Metanephros (tissue), 1 donor: Measurements from ENCODE around the gene ZNF197. TPM values are rescaled to one million over a fixed set of nuclear protein-coding genes. Genes with fewer than 3 reads are reported as not detected.

ENCODE experiments used
- total RNA-seq: library from RNA; depleted of rRNA; stranded (reverse); fragments of >200 nt; gene quantifications from one replicate; pipeline ENCODE4 v1.2.3, GENCODE V29; 2014

ZNF197 gene
- 27.3 TPM for total RNA-seq

DNA sequence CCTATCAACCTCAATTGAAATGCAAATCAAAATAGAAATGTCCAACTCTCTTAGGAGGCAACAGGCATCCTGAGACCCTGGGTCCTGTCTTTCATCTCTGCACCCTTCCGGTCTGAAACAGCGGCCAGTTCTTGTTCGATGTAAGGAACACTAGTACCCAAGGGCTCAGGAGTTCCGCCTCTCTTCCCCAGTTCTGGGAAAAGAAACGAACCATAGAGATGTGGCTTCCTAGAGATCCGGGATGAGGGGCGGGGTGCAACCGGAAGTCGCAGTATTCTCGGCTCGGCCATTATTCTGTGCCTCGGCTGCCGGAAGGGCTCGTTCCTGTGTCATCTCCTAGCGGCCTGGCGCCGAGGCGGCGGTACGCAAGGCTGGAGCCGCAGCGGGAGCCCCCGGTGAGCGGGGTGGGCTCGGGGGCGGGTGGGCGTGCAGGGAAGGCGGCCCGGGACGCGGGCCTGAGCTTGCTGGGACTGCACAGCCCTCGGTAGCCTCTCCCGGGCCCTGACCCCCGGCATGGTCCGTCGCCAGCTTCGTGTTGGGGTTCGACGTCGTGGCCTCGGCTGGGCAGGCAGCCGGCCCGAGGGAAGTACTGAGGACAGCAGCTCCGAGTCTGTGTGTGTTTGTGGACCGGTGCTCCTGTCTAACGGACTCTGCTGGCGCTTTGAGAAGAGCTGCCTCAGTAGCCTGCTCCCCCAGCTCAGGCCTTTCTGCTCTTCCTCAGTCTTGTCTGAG lies at the start of gene ZNF197:
Gene ZNF197 (plus strand): TSS at position 288 of the 732 bp plus-strand sequence. CDS start 4,119 bp downstream, outside the sequence.

DNA sequence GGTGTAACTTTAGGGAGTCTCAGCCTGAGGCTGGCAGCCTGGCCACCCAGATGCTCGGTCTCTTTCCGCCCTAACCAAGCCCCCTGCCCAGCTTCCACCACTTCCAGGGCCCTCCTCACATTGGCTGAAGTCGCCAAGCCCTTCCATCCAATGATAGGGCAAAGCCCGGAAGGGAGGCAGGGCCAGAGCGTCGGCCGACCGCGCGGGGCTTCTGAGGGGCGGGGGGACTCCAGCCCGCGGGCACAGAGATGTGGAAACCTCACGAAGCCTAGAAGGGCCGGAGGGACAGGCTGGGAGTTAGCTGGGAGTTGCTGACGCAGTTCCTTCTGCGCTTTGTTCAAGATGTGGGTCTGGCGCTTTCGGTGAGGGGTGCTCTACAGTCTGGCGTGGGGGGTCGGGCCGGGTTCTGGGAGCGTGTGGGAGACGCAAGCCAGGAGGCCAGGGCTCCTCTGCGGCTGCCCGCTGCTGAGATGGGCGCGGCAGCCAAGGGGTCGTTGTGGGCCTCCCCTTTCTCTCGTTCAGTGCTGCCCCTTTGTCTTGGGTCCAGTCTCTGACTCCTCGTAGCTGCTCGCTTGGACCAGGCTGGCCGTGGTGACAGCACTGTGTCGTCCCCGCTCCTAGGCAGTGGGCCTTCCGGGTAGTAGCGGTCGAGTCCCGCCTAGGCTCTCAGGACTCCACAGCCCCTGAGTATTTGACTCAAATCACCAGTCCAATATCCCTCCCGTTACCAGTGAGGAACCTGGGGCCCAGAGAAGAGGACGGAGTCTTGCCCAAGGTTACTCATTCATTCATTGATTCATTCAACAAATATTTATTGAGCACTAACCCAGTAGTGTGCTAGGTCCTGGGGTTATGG lies 40.0 kb upstream of the ZNF197 start, which contains the start of gene ZNF660:
Gene ZNF660 (plus strand): TSS at position 319 of the 856 bp plus-strand sequence. CDS start 9,230 bp downstream, outside the sequence.

DNA sequence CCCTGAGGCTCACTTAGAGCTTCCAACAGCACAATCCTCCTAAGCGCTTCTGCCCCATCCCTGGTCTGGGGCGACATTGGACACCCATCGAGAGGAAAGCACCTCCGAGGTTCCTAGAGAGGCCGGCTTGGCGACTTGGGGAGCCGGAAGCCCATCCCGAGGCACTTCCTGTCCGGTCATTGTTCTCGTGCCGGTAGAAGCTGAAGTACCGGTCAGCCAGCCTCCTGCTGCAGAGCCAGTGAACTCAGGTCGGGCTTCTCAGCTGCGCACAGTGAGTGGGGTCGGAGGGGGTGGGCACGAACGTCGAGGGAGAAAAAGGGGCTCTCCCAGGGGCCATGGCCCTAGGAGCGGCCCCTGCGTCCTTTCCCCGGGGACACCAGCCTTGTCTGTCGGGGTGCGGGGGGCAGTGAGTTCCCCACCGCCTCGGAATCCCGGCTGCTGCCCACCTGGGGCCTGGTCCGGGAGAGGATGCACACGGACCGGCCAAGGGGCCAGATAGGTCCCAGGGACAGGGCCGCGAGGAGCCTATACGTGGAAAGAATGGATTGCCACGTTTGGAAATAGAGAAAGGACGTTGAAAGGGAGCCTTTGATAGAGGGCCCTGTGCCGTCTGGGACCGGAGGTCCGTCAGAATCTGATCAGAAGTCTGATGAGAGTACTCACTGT lies 23.9 kb downstream of the ZNF197 start, which contains the start of gene ZNF35:
Gene ZNF35 (plus strand): TSS at position 169 of the 666 bp plus-strand sequence. CDS start 2,336 bp downstream, outside the sequence.

Other genes with a start within 250 kb of the ZNF197 start
- gene ZNF445, start 147.4 kb upstream of the ZNF197 start, total RNA-seq = 23.6 TPM
- gene ZKSCAN7, start 69.8 kb upstream of the ZNF197 start, total RNA-seq = 16.3 TPM
- gene ZNF660, start 40.1 kb upstream of the ZNF197 start, total RNA-seq = 8.2 TPM
- 9.9 TPM for gene ZNF35, start 23.7 kb downstream of the ZNF197 start, total RNA-seq
- gene ZNF502, start 87.6 kb downstream of the ZNF197 start, total RNA-seq = 8.0 TPM
- gene ZNF501, start 104.6 kb downstream of the ZNF197 start, total RNA-seq = 9.2 TPM
- 25.5 TPM for gene KIAA1143, start 136.6 kb downstream of the ZNF197 start, total RNA-seq
- 6.4 TPM for gene KIF15, start 136.8 kb downstream of the ZNF197 start, total RNA-seq
- gene TMEM42, start 236.9 kb downstream of the ZNF197 start, total RNA-seq = 11.8 TPM
- not detected for gene TGM4, start 249.6 kb downstream of the ZNF197 start, total RNA-seq